Fibroblast of lung (primary cell): ENCODE data around the gene KCNN4. TPM values are rescaled to one million over a fixed set of nuclear protein-coding genes. Genes with fewer than 3 reads are reported as not detected.
A peak's percentile ranks its signal among the peaks of the same experiment; 100 is the strongest.

Experiments
- DNase-seq, 2 donors: peaks; one replicate each; pipeline versions ENCODE4 v3.0.0 to v3.0.0-alpha.2; 2010; ENCODE audit warnings: low read depth in 2 of 2
- H2AFZ ChIP-seq: 2 replicates; pipeline ENCODE4 v1.5.1; 2012; ENCODE audit warnings: low read length, control low read depth, inconsistent platforms
- H3K27ac ChIP-seq: 2 replicates; pipeline ENCODE4 v1.5.1; 2011; ENCODE audit warnings: low read length, control low read depth; ENCODE audit not compliant: insufficient read depth
- H3K27me3 ChIP-seq: 2 replicates; pipeline ENCODE4 v1.5.1; 2011; ENCODE audit warnings: mild to moderate bottlenecking, low read length; ENCODE audit not compliant: control insufficient read depth, insufficient read depth
- H3K36me3 ChIP-seq: 2 replicates; pipeline ENCODE4 v1.5.1; 2011; ENCODE audit warnings: low read length; ENCODE audit not compliant: control insufficient read depth, insufficient read depth
- H3K4me1 ChIP-seq: 2 replicates; pipeline ENCODE4 v1.5.1; 2011; ENCODE audit warnings: low read length; ENCODE audit not compliant: control insufficient read depth, insufficient read depth; ENCODE audit errors: extremely low read depth
- H3K4me2 ChIP-seq: 2 replicates; pipeline ENCODE4 v1.5.1; 2011; ENCODE audit warnings: low read length, control low read depth; ENCODE audit not compliant: insufficient read depth; ENCODE audit errors: extremely low read depth
- H3K4me3 ChIP-seq, 4 experiments: fragments of 200-600 bp in 1 of 4; sonication (generic) in 1 of 4; replicated peaks in 1 of 4; 2 replicates each; pipeline ENCODE4 v1.5.1; 2011 to 2016; ENCODE audit warnings: low read length in 4 of 4, low read depth in 3 of 4, mild to moderate bottlenecking in 3 of 4, control low read depth in 2 of 4, inconsistent platforms in 1 of 4, mixed read lengths in 1 of 4; ENCODE audit not compliant: insufficient read depth in 1 of 4; ENCODE audit errors: control extremely low read depth in 1 of 4
- H3K79me2 ChIP-seq: 2 replicates; pipeline ENCODE4 v1.5.1; 2012; ENCODE audit warnings: mild to moderate bottlenecking, low read length, inconsistent platforms; ENCODE audit not compliant: control insufficient read depth, insufficient read depth
- H3K9ac ChIP-seq: 2 replicates; pipeline ENCODE4 v1.5.1; 2011; ENCODE audit warnings: mild to moderate bottlenecking, low read length, control low read depth; ENCODE audit not compliant: insufficient read depth
- H3K9me3 ChIP-seq: 2 replicates; pipeline ENCODE4 v1.5.1; 2012; ENCODE audit warnings: low read depth, low read length; ENCODE audit not compliant: control insufficient read depth, insufficient read depth
- H4K20me1 ChIP-seq: 2 replicates; pipeline ENCODE4 v1.5.1; 2011; ENCODE audit warnings: low read length; ENCODE audit not compliant: control insufficient read depth, insufficient read depth; ENCODE audit errors: extremely low read depth
- EZH2 ChIP-seq: IDR thresholded peaks from 2 replicates; pipeline ENCODE4 v1.5.1; 2012; ENCODE audit warnings: low read length, control low read depth, mild to moderate bottlenecking; ENCODE audit errors: missing control alignments
- polyA plus RNA-seq, 2 donors: library from polyadenylated mRNA; depleted of rRNA in 1 of 2; stranded (reverse) in 1 of 2; unstranded in 1 of 2; fragments of >200 nt; gene quantifications; 2 replicates each; pipeline ENCODE4 v1.2.1, GENCODE V29; 2011 to 2012; ENCODE audit warnings: missing spikeins in 1 of 2
- total RNA-seq: library from RNA; depleted of rRNA; stranded (reverse); fragments of >200 nt; gene quantifications from 2 replicates; pipeline ENCODE4 v1.2.1, GENCODE V29; 2014
- TF ChIP-seq, protein P1 (sequence below), 2 donors: IDR thresholded peaks in 1 of 2; conservative IDR thresholded peaks in 1 of 2; 1 replicate in 1 of 2; 2 replicates in 1 of 2; pipeline ENCODE4 v1.5.1; 2011 to 2012; ENCODE audit warnings: low read length in 2 of 2, control low read depth in 1 of 2, inconsistent platforms in 1 of 2, low read depth in 1 of 2, mild to moderate bottlenecking in 1 of 2

The KCNN4 gene
- total and polyA plus RNA-seq, 2 donors (not counting 1 experiment from before 2014, with no cell fraction given) = 0.41 to 0.83 TPM

DNA sequence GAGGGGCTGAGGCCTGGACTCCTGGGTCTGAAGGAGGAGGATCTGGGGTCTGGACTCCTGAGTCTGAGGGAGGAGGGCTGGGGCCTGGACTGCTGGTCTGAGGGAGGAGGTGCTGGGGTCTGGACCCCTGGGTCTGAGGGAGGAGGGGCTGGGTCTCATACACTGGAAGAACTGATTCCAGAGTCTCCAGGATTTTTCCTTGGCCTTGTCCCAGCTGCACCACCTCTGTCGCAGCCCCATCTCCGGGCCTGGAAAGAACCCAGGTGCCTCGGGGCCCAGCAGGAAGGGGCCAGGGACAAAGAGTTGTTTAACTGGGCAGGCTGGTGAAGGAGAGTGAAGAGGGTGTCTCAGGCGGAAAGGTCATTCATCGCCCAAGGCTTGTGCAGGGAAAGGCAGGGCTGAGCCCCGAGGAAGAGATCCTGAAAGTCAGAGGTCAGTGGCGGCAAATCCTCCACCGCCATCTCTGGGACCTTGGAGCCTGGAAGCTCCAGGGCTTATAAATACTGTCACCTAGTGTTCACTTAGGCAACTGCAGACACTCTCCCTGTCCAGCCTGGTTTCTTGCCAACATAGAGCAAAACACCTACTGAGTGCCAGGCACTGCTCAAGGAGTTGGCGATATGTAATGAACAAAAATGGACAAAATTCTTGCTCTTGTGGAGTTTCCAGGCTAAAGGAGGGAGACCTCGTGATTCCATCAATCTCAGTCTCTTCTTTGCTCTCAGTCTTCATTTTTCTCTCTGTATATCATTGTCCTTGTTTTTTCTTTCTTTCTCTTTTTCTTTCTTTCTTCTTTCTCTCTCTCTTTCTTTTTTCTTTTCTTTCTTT, 4.4 kb upstream of the KCNN4 start:
- Histone ChIP-seq H3K36me3 (no peaks in the 10 kb centered on the region), H3K4me2 (peak overlapping the region; percentile 68), H3K4me1 (peaks cover 17% of the 10 kb centered on the region), H3K27me3 (no peaks in the 10 kb centered on the region), H3K79me2 (no peaks in the 10 kb centered on the region), H3K9me3 (no peaks in the 10 kb centered on the region), H3K27ac (peak overlapping the region; percentile 54), H2AFZ (peak overlapping the region; percentile 69), H3K4me3 (no peak overlapping the region), H4K20me1 (no peaks in the 10 kb centered on the region), H3K9ac (no peak overlapping the region)
- DNase-seq = peak; percentile 60 to 77
- no peak for TF ChIP-seq EZH2
- TF ChIP-seq, protein P1, sequence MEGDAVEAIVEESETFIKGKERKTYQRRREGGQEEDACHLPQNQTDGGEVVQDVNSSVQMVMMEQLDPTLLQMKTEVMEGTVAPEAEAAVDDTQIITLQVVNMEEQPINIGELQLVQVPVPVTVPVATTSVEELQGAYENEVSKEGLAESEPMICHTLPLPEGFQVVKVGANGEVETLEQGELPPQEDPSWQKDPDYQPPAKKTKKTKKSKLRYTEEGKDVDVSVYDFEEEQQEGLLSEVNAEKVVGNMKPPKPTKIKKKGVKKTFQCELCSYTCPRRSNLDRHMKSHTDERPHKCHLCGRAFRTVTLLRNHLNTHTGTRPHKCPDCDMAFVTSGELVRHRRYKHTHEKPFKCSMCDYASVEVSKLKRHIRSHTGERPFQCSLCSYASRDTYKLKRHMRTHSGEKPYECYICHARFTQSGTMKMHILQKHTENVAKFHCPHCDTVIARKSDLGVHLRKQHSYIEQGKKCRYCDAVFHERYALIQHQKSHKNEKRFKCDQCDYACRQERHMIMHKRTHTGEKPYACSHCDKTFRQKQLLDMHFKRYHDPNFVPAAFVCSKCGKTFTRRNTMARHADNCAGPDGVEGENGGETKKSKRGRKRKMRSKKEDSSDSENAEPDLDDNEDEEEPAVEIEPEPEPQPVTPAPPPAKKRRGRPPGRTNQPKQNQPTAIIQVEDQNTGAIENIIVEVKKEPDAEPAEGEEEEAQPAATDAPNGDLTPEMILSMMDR (conservative IDR thresholded peaks at IDR 0.05 in 1 of 2, IDR thresholded peaks at IDR 0.05 in 1 of 2; ENCODE audit: low read depth in 1 of 2, low read length in 2 of 2) = peak; percentile 99 to 100

DNA sequence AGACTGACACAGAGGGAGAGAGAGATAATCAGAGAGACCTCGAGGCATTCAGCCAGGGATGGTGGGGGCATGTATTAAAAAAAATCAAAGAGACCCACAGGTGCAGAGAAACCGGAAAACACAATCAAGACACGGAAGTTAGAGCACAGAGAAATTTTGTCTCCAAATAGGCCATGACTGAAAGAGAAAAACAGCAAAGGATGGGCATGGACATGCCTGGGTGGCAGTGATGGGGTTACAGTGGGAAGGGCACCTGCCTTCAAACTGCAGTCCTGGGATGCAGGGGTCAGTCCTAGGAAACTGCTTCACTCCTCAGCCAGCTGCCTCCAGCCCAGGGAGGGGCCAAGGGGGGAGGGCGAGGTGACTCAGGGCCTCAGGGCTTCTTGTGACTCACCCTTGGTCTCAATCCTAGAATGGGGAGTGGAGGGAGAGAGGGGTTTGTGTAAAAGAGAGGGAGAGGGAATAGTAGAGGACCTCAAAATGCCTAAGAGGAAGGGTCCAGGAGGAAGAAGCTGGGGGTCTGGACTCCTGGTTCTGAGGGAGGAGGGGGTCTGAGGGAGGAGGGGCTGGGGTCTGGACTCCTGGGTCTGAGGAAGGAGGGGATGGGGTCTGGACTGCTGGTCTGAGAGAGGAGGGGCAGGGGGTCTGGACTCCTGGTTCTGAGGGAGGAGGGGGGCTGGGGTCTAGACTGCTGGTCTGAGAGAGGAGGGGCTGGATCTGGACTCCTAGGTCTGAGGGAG, 3.6 kb upstream of the KCNN4 start:
- no peaks in the 10 kb centered on the region for H3K27me3 ChIP-seq
- TF ChIP-seq, protein P1 (conservative IDR thresholded peaks at IDR 0.05 in 1 of 2, IDR thresholded peaks at IDR 0.05 in 1 of 2; ENCODE audit: low read depth in 1 of 2, low read length in 2 of 2) = no peak
- no peak for TF ChIP-seq EZH2
- no peak overlapping the region for H2AFZ ChIP-seq
- peak overlapping the region; percentile 54 for H3K27ac ChIP-seq
- H3K9me3 ChIP-seq = no peaks in the 10 kb centered on the region
- peak overlapping the region; percentile 68 for H3K4me2 ChIP-seq
- H3K9ac ChIP-seq = no peak overlapping the region
- peaks cover 17% of the 10 kb centered on the region for H3K4me1 ChIP-seq
- H4K20me1 ChIP-seq = no peaks in the 10 kb centered on the region
- no peak overlapping the region for H3K4me3 ChIP-seq
- H3K36me3 ChIP-seq = no peaks in the 10 kb centered on the region
- H3K79me2 ChIP-seq = no peaks in the 10 kb centered on the region
- peak; percentile 83 to 87 for DNase-seq

DNA sequence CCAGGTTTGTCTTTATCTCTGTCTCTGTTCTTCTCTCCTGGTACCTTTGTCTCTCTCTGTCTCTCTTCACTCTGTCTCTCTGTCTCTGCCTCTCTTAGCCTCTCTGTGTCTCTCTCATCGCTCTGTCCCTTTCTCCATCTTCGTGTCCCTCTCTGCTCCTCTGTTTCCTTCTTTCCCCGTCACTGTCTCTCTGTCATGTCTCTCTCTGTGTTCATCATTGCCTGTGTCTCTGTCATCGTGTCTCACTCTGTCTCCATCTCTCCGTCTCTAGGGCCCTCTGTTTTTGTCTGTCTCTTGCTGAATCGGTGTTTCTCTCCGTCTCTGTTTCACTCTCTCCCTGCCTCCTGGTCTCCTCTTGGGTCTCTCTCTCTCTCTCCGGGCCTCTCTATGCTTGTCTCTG, 2.9 kb upstream of the KCNN4 start:
- Histone ChIP-seq H3K9me3 (no peaks in the 10 kb centered on the region), H3K9ac (no peak overlapping the region), H3K4me2 (no peak overlapping the region), H2AFZ (no peak overlapping the region), H3K27ac (no peak overlapping the region), H3K36me3 (no peaks in the 10 kb centered on the region), H3K4me1 (peaks cover 17% of the 10 kb centered on the region), H3K79me2 (no peaks in the 10 kb centered on the region), H3K4me3 (no peak overlapping the region), H3K27me3 (no peaks in the 10 kb centered on the region), H4K20me1 (no peaks in the 10 kb centered on the region)
- DNase-seq = no peak
- TF ChIP-seq, protein P1 (conservative IDR thresholded peaks at IDR 0.05 in 1 of 2, IDR thresholded peaks at IDR 0.05 in 1 of 2; ENCODE audit: low read depth in 1 of 2, low read length in 2 of 2) = no peak
